Endothelial cell (in vitro differentiated cells): ENCODE results near the gene ZNF839. TPM values are rescaled to one million over a fixed set of nuclear protein-coding genes. Genes with fewer than 3 reads are reported as not detected.

ENCODE experiments used
- DNase-seq: peaks from one replicate; pipeline ENCODE4 v3.0.0; 2021; ENCODE audit warnings: low spot score
- H3K27ac Mint-ChIP-seq: one replicate; pipeline ENCODE4 v1.8.0; 2021; ENCODE audit warnings: mixed read lengths, inconsistent platforms; ENCODE audit not compliant: unreplicated experiment
- H3K27me3 Mint-ChIP-seq: one replicate; pipeline ENCODE4 v1.8.0; 2021; ENCODE audit warnings: mild to moderate bottlenecking, moderate library complexity, mixed read lengths, inconsistent platforms; ENCODE audit not compliant: unreplicated experiment
- H3K36me3 Mint-ChIP-seq: one replicate; pipeline ENCODE4 v1.8.0; 2021; ENCODE audit warnings: mild to moderate bottlenecking, low read depth, mixed read lengths, inconsistent platforms; ENCODE audit not compliant: unreplicated experiment
- H3K4me1 Mint-ChIP-seq: one replicate; pipeline ENCODE4 v1.8.0; 2021; ENCODE audit warnings: mild to moderate bottlenecking, mixed read lengths, inconsistent platforms; ENCODE audit not compliant: unreplicated experiment
- H3K4me3 Mint-ChIP-seq: one replicate; pipeline ENCODE4 v1.8.0; 2021; ENCODE audit warnings: mild to moderate bottlenecking, mixed read lengths, inconsistent platforms; ENCODE audit not compliant: unreplicated experiment
- H3K9me3 Mint-ChIP-seq: one replicate; pipeline ENCODE4 v1.8.0; 2021; ENCODE audit warnings: mixed read lengths, inconsistent platforms; ENCODE audit not compliant: unreplicated experiment
- total RNA-seq: library from RNA; stranded (reverse); fragmentation: NEBNext Ultra II Directional; extraction: Animal tissue kit (Norgen Biotek cat#: 25700); gene quantifications from one replicate; pipeline ENCODE4 v1.2.1, GENCODE V29; 2021; ENCODE audit not compliant: unreplicated experiment
- TF ChIP-seq, protein P1 (sequence below): fragments of 200-600 bp; sonication (generic); IDR thresholded peaks from one replicate; pipeline ENCODE4 v1.5.0; 2021; ENCODE audit warnings: antibody characterized with exemption; ENCODE audit not compliant: unreplicated experiment

ZNF839 gene
- total RNA-seq, 1 donor from 2014 or later: 18.5 TPM

GRCh38 chr14:102279282-102279681 lies 40.3 kb upstream of the ZNF839 start:
- no peak for DNase-seq
- no peaks in the 10 kb centered on the region for H3K36me3 Mint-ChIP-seq
- no peaks in the 10 kb centered on the region for H3K9me3 Mint-ChIP-seq
- TF ChIP-seq, protein P1, sequence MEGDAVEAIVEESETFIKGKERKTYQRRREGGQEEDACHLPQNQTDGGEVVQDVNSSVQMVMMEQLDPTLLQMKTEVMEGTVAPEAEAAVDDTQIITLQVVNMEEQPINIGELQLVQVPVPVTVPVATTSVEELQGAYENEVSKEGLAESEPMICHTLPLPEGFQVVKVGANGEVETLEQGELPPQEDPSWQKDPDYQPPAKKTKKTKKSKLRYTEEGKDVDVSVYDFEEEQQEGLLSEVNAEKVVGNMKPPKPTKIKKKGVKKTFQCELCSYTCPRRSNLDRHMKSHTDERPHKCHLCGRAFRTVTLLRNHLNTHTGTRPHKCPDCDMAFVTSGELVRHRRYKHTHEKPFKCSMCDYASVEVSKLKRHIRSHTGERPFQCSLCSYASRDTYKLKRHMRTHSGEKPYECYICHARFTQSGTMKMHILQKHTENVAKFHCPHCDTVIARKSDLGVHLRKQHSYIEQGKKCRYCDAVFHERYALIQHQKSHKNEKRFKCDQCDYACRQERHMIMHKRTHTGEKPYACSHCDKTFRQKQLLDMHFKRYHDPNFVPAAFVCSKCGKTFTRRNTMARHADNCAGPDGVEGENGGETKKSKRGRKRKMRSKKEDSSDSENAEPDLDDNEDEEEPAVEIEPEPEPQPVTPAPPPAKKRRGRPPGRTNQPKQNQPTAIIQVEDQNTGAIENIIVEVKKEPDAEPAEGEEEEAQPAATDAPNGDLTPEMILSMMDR: no peak
- H3K27me3 Mint-ChIP-seq: no peaks in the 10 kb centered on the region
- no peaks in the 10 kb centered on the region for H3K4me1 Mint-ChIP-seq
- H3K4me3 Mint-ChIP-seq: no peak overlapping the region
- no peak overlapping the region for H3K27ac Mint-ChIP-seq

DNA sequence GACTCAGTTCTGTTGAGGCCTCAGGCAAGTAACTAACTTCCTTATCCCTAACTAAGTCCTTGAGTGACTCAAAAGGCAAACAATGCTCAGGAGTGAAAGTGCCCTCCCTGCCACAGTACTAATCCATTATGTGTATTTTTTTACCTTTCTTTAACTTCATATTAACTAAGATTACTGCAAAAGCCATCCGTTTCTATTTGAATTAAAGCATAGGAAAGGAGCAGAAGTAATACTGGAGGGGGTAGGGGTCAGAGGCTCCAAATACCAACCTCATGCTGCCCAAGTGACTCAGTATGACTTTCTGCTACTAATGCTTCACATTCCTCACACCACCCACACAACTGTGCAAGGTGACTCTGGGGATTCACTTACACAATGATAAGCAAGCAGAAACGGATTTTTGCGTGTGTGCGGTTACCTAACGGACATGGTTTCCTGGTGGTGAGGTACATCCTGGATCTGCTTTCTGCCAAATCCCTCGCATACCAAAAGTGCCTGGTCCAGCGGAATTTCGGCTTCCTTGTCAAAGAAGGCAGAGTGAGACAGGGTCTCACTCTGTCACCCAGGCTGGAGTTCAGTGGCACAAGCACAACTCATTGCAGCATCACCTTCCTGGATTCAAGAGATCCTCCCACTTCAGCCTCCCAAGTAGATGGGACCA lies 39.7 kb upstream of the ZNF839 start:
- DNase-seq: no peak
- no peaks in the 10 kb centered on the region for H3K4me1 Mint-ChIP-seq
- no peaks in the 10 kb centered on the region for H3K36me3 Mint-ChIP-seq
- H3K4me3 Mint-ChIP-seq: no peak overlapping the region
- no peaks in the 10 kb centered on the region for H3K9me3 Mint-ChIP-seq
- H3K27ac Mint-ChIP-seq: no peak overlapping the region
- H3K27me3 Mint-ChIP-seq: no peaks in the 10 kb centered on the region
- TF ChIP-seq, protein P1: no peak

DNA sequence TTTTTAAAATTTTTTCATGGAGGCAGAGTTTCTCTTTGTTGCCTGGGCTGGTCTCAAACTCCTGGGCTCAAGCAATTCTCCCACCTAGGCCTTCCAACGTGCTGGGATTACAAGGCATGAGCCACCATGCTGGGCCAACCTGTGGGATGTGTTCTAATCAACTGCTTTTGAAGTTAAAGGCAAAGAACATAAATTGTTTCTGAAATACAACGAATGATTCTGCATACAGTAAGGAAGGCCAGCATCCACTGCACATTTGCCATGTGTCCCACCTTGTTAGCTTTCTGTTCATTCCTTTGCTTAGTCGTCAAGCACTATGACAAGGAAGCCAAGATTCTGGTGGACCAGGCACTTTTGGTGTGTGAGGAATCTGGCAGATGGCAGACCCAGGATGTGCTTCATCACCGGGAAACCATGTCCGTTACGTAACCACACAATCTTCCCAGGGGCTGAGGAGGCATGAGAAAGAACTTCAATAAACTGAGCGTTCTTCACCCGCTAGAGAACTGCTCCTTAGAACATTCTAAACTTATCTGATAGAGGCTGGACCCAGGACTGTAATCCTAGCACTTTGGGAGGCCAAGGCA lies 39.1 kb upstream of the ZNF839 start:
- Mint-ChIP-seq H3K4me1 (no peaks in the 10 kb centered on the region), H3K27me3 (no peaks in the 10 kb centered on the region), H3K4me3 (no peak overlapping the region), H3K27ac (no peak overlapping the region), H3K9me3 (no peaks in the 10 kb centered on the region), H3K36me3 (no peaks in the 10 kb centered on the region)
- TF ChIP-seq, protein P1: no peak
- DNase-seq: no peak

- TF ChIP-seq, protein P1: no peak
- no peaks in the 10 kb centered on the region for H3K27me3 Mint-ChIP-seq
- H3K27ac Mint-ChIP-seq: no peak overlapping the region
- no peaks in the 10 kb centered on the region for H3K4me1 Mint-ChIP-seq
- H3K9me3 Mint-ChIP-seq: no peaks in the 10 kb centered on the region
- H3K36me3 Mint-ChIP-seq: no peaks in the 10 kb centered on the region
- H3K4me3 Mint-ChIP-seq: no peak overlapping the region
- no peak for DNase-seq
These were observed 36.6 kb upstream of the ZNF839 start for GRCh38 chr14:102282751-102283465.

- Mint-ChIP-seq H3K9me3 (no peaks in the 10 kb centered on the region), H3K4me1 (no peaks in the 10 kb centered on the region), H3K4me3 (no peak overlapping the region), H3K27ac (no peak overlapping the region), H3K27me3 (no peaks in the 10 kb centered on the region), H3K36me3 (no peaks in the 10 kb centered on the region)
- no peak for DNase-seq
- TF ChIP-seq, protein P1: no peak
These were observed 35.9 kb upstream of the ZNF839 start for GRCh38 chr14:102283631-102284129.
